ENCODE data around the gene SF3B6. TPM values are rescaled to one million over a fixed set of nuclear protein-coding genes. Genes with fewer than 3 reads are reported as not detected.

The SF3B6 gene
- total RNA-seq, 1 donor from 2014 or later = 110 TPM

DNA sequence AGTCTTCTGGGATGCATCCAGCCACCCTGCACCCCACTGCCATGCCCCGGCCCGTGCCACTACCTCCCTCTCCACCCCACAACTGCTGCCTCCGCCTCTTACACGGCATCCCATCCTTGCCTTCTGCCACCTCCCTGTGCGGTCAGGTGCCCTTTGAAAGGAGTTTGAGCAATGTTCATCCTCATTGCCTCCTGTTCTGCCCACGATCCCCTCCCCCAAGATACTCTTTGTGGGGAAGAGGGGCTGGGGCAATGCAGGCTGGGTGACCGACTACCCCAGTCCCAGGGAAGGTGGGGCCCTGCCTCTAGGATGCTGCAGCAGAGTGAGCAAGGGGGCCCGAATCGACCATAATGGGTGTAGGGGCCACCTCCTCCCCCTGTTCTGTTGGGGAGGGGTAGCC, 57.9 kb downstream of the SF3B6 start:
- DNase-seq = no peak

DNA sequence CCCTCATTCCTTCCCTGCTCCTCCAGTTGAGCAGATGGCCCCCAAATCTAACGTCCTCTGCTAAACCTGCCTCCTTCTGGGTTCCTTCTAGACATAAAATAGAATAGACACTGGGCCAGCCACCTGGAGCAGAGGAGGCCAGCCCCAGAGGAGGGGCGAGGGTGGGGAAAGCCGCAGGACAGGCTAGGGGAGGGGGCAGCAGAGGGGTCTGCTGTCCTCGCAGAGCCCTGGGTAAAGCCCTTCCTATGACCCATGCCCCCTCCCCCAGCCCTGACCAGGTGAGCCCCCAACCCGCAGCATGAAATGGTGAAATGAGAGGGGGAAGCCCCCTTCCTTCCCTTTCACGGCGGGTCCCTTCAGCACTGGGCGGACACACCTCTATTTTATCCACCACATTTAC, 58.4 kb downstream of the SF3B6 start:
- no peak for DNase-seq

Small RNA genes within 50 kb of the gene (small RNA-seq; reads per million reads assigned to genes)
- gene RNU6-370P (ENCODE audit: low replicate concordance) = not detected

Other genes starting within 250 kb of the SF3B6 start
- gene ATAD2B, start 149.2 kb downstream of the SF3B6 start, total RNA-seq = 49.9 TPM
- 30.6 TPM for gene UBXN2A, start 135.9 kb downstream of the SF3B6 start, total RNA-seq
- 0.10 TPM for gene MFSD2B, start 66.2 kb downstream of the SF3B6 start, total RNA-seq
- gene WDCP, start 28.9 kb downstream of the SF3B6 start, total RNA-seq = 12.6 TPM
- 6.1 TPM for gene FKBP1B, start 26.6 kb downstream of the SF3B6 start, total RNA-seq
- gene TP53I3, start 8.5 kb upstream of the SF3B6 start, total RNA-seq = 29.1 TPM
- gene PFN4, start 47.0 kb upstream of the SF3B6 start, total RNA-seq = not detected
- 39.4 TPM for gene FAM228B, start 47.1 kb upstream of the SF3B6 start, total RNA-seq
- 1.3 TPM for gene FAM228A, start 98.7 kb upstream of the SF3B6 start, total RNA-seq